NK-92 (cell line): ENCODE data around the gene TIGD3.
A peak's percentile ranks its signal among the peaks of the same experiment; 100 is the strongest.

Experiments
- DNase-seq: peaks from one replicate; lab custom pipeline; 2025; ENCODE audit not compliant: unreplicated experiment; lab: John Stamatoyannopoulos, UW

TIGD3 gene

DNA sequence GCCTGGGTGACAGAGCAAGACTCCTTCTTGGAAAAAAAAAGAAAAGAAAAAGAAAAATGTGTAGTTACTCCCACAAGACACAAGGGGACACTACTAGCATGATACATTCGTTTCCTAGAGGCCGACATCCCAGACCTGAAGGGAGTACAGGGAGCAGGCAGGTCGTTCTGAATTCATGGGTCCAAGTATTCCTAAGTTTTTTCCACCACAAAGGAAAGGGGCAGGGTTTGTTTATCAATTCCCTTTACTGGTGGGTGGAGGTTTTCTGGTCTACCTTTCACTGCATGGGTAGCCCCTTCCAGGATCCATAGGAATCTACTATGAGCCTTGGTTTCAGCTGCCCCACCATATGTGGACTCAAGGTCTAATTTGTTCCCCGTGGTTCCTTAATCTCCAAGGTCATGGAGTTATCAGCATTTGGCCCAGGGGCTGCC lies 11.8 kb downstream of the TIGD3 start:
- DNase-seq: no peak

- no peak for DNase-seq
Measured at GRCh38 chr11:65370659-65371049, 16.1 kb downstream of the TIGD3 start.

- no peak for DNase-seq
Measured at GRCh38 chr11:65373839-65374580, 19.5 kb downstream of the TIGD3 start.

DNA sequence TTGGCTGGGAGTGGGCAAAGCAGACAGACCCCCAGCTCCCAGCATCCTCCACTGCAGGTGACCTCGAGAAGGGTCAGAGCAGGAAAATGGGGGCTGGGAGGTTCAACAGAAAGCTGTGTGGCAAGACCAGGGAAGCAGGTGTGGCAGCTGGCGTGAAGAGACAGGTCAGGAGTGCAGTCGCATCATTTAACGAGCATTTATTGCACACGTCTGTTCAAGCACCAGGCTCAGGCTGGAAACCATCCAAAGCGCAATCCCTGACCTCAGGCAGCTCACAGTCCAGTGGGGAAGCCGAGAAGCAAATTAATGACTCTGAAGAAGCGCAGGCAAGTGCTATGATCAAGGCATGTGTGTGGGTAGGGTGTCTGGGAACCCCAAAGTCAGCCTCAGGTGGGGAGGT lies 20.5 kb downstream of the TIGD3 start:
- no peak for DNase-seq

- no peak for DNase-seq
Measured at GRCh38 chr11:65376138-65376713, 21.7 kb downstream of the TIGD3 start.

DNA sequence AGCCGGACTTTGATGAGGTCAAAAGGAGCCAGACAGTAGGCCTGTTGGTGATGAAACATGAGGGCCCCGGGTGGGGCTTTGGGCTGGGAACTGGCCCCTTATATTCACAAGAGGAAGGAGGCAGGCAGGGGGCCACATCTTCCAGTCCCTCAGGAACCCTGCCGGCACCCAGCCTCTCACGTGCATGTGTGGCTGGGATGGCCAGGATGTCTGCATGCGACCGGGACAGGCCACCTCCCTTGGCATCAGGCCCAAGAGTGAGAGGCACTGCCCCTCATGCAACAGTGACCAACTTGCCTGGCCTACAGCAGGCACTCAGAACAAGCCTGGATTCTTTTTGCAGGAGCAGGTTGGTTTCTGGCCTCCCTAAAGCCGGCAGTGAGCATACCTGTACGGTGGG lies 22.5 kb downstream of the TIGD3 start:
- no peak for DNase-seq

DNA sequence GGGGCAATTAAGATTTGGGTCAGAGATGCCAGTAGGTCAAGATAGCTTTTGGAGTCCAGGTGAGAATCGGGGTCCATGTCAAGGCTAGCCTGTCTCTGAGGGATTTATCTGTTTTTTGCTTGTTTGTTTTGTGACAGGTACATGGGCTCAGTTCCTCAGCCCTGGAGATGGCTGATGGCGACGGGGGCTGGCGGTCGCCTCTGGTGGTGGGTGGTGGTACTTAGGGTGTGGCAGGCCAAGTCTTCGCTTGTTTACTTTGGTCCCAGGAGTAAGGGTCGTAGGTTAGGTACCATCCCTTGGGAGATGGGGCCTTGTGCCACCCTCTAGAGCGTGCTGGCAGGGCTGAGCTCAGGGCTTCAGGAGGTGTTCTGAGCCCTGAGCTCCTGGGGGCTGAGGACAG lies 23.2 kb downstream of the TIGD3 start:
- DNase-seq: no peak

- DNase-seq: no peak
Measured at GRCh38 chr11:65378208-65378927, 23.8 kb downstream of the TIGD3 start.

- DNase-seq: no peak
Measured at GRCh38 chr11:65378928-65379638, 24.5 kb downstream of the TIGD3 start.

DNA sequence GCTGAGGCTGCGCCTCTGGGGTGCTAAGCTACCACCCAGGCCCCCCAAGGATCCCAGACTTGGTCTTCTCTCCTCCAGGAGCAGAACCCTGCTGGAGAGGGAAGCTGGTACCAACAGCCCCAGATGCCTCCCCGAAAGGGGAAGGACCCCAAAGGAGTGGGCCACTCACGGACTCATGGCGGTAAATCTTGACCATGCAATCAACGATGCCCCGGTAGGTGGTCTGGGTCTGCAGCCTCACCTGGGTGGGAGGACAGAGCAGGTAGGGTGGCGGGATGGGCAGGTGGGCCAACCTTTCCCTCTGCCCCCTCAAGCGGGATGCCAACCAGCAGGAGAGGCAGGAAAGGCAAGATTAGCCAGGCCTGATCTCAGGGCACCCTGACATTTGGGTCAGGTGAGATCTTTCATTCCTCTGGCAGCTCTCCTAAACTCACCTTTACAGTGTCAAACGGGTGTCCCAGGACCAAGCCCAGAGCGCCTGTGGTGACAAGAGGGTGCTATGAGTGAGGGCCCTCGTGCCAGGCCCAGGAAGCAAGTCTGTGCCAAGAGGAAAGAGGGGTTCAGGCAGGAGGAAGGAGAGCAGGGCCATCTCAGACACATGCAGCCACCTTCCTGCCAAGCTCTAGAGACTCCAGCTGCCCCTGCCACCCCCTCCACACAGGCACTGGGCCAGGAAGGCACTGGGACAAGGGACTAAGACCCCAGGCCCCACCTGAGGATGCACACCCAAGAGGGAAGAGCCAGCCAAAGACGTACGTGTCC lies 25.3 kb downstream of the TIGD3 start:
- DNase-seq: no peak

GRCh38 chr11:65380460-65381119 lies 26.0 kb downstream of the TIGD3 start:
- DNase-seq: no peak

- DNase-seq: no peak
Measured at GRCh38 chr11:65381716-65382032, 27.1 kb downstream of the TIGD3 start.

- DNase-seq: peak; percentile 45
Measured at GRCh38 chr11:65382033-65382803, 27.7 kb downstream of the TIGD3 start, which contains the start of gene SLC25A45. SLC25A45 (minus strand) TSS chr11:65382646; CDS start chr11:65381951, 695 bp downstream.

GRCh38 chr11:65382804-65383368 lies 28.3 kb downstream of the TIGD3 start:
- no peak for DNase-seq

DNA sequence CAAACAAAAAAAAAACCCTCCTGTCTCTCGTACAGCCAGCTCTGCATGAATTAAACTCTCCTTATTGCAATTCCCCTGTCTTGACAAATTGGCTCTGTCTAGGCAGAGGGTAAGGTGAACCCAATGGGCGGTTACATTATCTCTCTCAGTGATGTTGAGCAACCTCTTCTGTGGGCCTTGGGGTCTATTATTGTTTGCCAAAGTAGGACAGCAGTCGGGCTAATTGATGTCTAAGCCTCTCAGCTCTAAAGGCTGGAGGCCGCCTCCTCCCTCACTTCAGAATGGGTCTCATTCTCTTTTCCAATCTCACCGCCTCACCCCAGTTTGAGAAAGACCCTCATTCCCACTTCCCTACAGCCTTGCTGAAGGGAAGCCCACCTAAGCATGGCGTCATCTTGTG lies 29.2 kb downstream of the TIGD3 start:
- no peak for DNase-seq

GRCh38 chr11:65384301-65384889 lies 29.8 kb downstream of the TIGD3 start:
- no peak for DNase-seq

GRCh38 chr11:65386307-65387140 lies 32.0 kb downstream of the TIGD3 start, which contains the start of gene FRMD8:
FRMD8 (plus strand) TSS chr11:65386637; CDS start chr11:65387037, 400 bp downstream.
- no peak for DNase-seq

DNA sequence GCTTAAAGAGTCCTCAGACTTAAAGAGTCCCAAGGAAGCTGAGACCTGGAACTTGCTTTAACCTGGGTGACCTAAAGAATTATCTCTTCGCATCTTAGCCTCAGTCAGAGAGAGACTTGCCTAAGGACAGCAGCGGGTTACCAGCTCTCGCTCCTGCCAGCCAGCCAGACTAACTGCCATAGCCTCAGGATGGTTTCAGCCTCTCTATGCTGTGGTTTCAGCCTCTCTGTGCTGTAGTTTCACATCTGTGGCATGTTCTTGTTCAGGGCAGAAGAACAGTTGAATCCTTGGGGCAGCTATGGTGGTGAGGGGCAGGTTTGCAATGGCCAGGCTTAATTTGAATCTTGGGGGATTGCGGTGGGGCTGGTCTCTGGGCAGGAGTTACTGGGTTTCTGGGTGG lies 34.2 kb downstream of the TIGD3 start:
- no peak for DNase-seq
